ENCODE results near the gene GPR42.

GPR42 gene

DNA sequence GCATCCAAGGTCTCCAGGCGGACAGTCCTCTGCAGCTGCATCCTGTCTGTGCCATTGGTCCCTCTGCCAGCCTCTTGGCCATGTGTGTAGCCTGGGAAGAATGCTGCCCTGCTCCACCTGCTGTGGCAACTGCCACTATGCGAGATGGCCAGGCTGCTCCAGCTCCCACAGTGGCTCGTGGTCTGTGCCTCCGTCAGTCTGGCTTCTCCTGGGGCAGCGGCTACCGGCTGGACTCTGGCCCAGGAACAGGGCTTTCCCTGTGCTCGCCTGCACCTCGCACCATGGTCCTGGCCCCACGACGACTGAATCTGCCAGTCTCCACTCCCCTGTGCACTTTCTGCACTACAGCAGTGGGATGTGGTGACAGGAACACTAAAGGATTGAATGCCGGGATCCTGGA is 50.5 kb downstream of the GPR42 start:
- CTCF ChIA-PET, result interaction anchor here (1.4 kb wide), 1 partner anchor 74 kb away, joined by 7 read pairs; no protein-coding TSS in a partner anchor
- H3K9me3 ChIP-seq (ENCODE audit: control insufficient read depth, insufficient read depth, low read depth, low read length), result no peaks in the 10 kb centered on the region
- POLR2A ChIA-PET, result no interaction called here

More for the DNA sequence above, 50.5 kb downstream of the GPR42 start:
- H3K36me3 ChIP-seq (ENCODE audit: control insufficient read depth in 2 of 2, insufficient read depth in 1 of 2, low read length in 2 of 2), result no peaks in the 10 kb centered on the region
- H3K27ac ChIP-seq (ENCODE audit: extremely low read depth, low read depth, low read length), result no peak overlapping the region
- H3K4me1 ChIP-seq (ENCODE audit: control insufficient read depth, insufficient read depth, low read length), result no peaks in the 10 kb centered on the region
- no peak for TF ChIP-seq YY2 (tag by site-specific recombination; IDR thresholded peaks at IDR 0.05)
- TF ChIP-seq, protein P1, sequence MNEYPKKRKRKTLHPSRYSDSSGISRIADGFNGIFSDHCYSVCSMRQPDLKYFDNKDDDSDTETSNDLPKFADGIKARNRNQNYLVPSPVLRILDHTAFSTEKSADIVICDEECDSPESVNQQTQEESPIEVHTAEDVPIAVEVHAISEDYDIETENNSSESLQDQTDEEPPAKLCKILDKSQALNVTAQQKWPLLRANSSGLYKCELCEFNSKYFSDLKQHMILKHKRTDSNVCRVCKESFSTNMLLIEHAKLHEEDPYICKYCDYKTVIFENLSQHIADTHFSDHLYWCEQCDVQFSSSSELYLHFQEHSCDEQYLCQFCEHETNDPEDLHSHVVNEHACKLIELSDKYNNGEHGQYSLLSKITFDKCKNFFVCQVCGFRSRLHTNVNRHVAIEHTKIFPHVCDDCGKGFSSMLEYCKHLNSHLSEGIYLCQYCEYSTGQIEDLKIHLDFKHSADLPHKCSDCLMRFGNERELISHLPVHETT (tag by site-specific recombination; IDR thresholded peaks at IDR 0.05), result no peak
- no peak for TF ChIP-seq ZNF623 (tag by site-specific recombination; IDR thresholded peaks at IDR 0.05)
- TF ChIP-seq ZBTB20 (tag by site-specific recombination; IDR thresholded peaks at IDR 0.05), result no peak
- TF ChIP-seq ZNF324 (tag by site-specific recombination; IDR thresholded peaks at IDR 0.05), result no peak
- no peak for TF ChIP-seq ZNF292 (tag by site-specific recombination; IDR thresholded peaks at IDR 0.05; ENCODE audit: borderline replicate concordance, low read depth)
- H3K4me3 ChIP-seq (ENCODE audit: low read depth, low read length), result no peak overlapping the region
